Measurements from ENCODE around the gene ESYT2.

DNA sequence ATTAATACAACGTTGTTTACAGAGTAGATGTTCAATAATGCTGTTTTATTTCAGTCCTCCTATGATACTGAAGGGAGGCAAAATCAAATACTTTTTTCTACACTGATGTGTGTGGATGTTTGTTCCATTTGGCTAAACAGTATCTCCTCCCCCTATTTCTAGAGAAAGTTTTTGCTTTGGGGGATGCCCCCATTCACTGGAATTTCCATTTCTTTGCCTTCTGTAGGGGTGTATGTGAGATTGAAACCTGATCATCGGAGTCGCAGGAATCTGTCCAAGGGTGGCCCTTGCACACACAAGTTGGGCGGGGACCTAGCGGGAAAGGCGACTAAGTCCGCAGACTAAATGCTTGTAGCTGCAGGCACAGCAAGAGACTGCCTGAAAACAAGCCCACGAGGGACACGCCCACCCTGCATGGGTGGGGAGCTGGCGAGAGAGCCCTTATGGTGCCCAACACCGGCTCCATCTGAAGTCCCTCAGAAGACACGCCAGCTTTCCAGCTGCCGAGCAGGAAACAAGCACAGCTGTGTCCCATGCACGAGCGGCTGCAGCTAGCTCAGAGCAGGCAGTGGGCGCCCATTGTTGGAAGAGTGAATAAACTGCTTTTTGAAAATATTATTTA lies 58.0 kb downstream of the ESYT2 start:
- TF ChIP-seq, protein P1, sequence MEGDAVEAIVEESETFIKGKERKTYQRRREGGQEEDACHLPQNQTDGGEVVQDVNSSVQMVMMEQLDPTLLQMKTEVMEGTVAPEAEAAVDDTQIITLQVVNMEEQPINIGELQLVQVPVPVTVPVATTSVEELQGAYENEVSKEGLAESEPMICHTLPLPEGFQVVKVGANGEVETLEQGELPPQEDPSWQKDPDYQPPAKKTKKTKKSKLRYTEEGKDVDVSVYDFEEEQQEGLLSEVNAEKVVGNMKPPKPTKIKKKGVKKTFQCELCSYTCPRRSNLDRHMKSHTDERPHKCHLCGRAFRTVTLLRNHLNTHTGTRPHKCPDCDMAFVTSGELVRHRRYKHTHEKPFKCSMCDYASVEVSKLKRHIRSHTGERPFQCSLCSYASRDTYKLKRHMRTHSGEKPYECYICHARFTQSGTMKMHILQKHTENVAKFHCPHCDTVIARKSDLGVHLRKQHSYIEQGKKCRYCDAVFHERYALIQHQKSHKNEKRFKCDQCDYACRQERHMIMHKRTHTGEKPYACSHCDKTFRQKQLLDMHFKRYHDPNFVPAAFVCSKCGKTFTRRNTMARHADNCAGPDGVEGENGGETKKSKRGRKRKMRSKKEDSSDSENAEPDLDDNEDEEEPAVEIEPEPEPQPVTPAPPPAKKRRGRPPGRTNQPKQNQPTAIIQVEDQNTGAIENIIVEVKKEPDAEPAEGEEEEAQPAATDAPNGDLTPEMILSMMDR (IDR thresholded peaks at IDR 0.05), result no peak
- TF ChIP-seq POLR2A (IDR thresholded peaks at IDR 0.05), result no peak
- no peak for TF ChIP-seq EP300 (IDR thresholded peaks at IDR 0.05)
- TF ChIP-seq POLR2AphosphoS5 (IDR thresholded peaks at IDR 0.05), result no peak
